Body of pancreas (tissue), 4 donors: ENCODE data around the gene SGCD. TPM values are rescaled to one million over a fixed set of nuclear protein-coding genes. Genes with fewer than 3 reads are reported as not detected.

Experiments used
- ATAC-seq: fragments of 150-250 bp; one replicate; pipeline ENCODE4 v1.9.1; 2016
- DNase-seq, 4 donors: peaks; one replicate each; pipeline ENCODE4 v3.0.0-alpha.2; 2019
- H3K27ac ChIP-seq, 4 donors: fragments of 200-600 bp; sonication (generic); 1 replicate in 3 of 4; 2 replicates in 1 of 4; pipeline versions ENCODE4 v1.5.1 to v1.6.1; 2016 to 2019; ENCODE audit warnings: mild to moderate bottlenecking in 1 of 4, mixed read lengths in 1 of 4, moderate library complexity in 1 of 4
- H3K27me3 ChIP-seq, 2 donors: fragments of 200-600 bp; sonication (generic); one replicate each; pipeline ENCODE4 v1.6.0; 2016; ENCODE audit warnings: mild to moderate bottlenecking in 1 of 2
- H3K36me3 ChIP-seq, 2 donors: fragments of 200-600 bp; sonication (generic); replicated peaks in 1 of 2; 2 replicates each; pipeline ENCODE4 v1.5.1; 2016; ENCODE audit warnings: low read depth in 2 of 2; ENCODE audit not compliant: insufficient read depth in 1 of 2
- H3K4me1 ChIP-seq: fragments of 200-600 bp; sonication (generic); one replicate; pipeline ENCODE4 v1.6.0; 2016
- H3K4me3 ChIP-seq, 2 donors: fragments of 200-600 bp; sonication (generic); 1 replicate in 1 of 2; 2 replicates in 1 of 2; pipeline ENCODE4 v1.5.1; 2016 to 2019
- H3K9me3 ChIP-seq, 3 donors: fragments of 200-600 bp; sonication (generic); 1 replicate in 2 of 3; 2 replicates in 1 of 3; pipeline ENCODE4 v1.5.1; 2016
- CTCF ChIP-seq, 7 experiments: fragments of 450-650 bp in 4 of 7; fragments of 200-600 bp in 3 of 7; sonication (generic) in 3 of 7; IDR thresholded peaks; one replicate each; pipeline ENCODE4 v1.5.1; 2016 to 2019; ENCODE audit warnings: antibody characterized with exemption in 7 of 7
- POLR2A ChIP-seq, 3 donors: fragments of 450-650 bp; IDR thresholded peaks; one replicate each; pipeline ENCODE4 v1.6.1; 2016; ENCODE audit warnings: antibody characterized with exemption in 3 of 3, mild to moderate bottlenecking in 2 of 3
- WGBS, 2 donors: methylation state at CpG; one replicate each; pipeline ENCODE4 v1.1.5; 2017; 5-methylcytosine and 5-hydroxymethylcytosine counted together
- intact Hi-C: fragments of 100-400 bp; cut with DNase I; formaldehyde crosslinking; loops from one replicate; pipeline ENCODE4 v1.15.1; 2023
- total RNA-seq, 2 donors: library from RNA; depleted of rRNA; stranded (reverse); fragments of >200 nt; gene quantifications; one replicate each; pipeline ENCODE4 v1.1.0, GENCODE V29; 2016

SGCD gene
- total RNA-seq, 2 donors from 2014 or later, result 0.66 to 2.6 TPM

- intact Hi-C loops, result no loop called here
- WGBS, 2 donors, result 40 to 49% methylated on average over 2 of the region's 2 CpGs
- DNase-seq, result no peak
- Histone ChIP-seq H3K4me3 (no peak overlapping the region), H3K4me1 (no peaks in the 10 kb centered on the region), H3K27me3 (no peaks in the 10 kb centered on the region), H3K36me3 (no peaks in the 10 kb centered on the region), H3K9me3 (no peaks in the 10 kb centered on the region), H3K27ac (no peak overlapping the region)
- TF ChIP-seq POLR2A (IDR thresholded peaks at IDR 0.05) (no peak), CTCF (IDR thresholded peaks at IDR 0.05) (no peak)
- ATAC-seq, result no peak
Measured at GRCh38 chr5:156670615-156671014, 343.7 kb downstream of the SGCD start.

- no peak for ATAC-seq
- TF ChIP-seq CTCF (IDR thresholded peaks at IDR 0.05), result no peak
- no peak for TF ChIP-seq POLR2A (IDR thresholded peaks at IDR 0.05)
- DNase-seq, result no peak
- Histone ChIP-seq H3K4me3 (no peak overlapping the region), H3K27ac (no peak overlapping the region), H3K9me3 (no peaks in the 10 kb centered on the region), H3K4me1 (no peaks in the 10 kb centered on the region), H3K27me3 (no peaks in the 10 kb centered on the region), H3K36me3 (no peaks in the 10 kb centered on the region)
- intact Hi-C loops, result no loop called here
Measured at GRCh38 chr5:156675395-156675794, 348.4 kb downstream of the SGCD start.

- no peaks in the 10 kb centered on the region for H3K4me1 ChIP-seq
- TF ChIP-seq CTCF (IDR thresholded peaks at IDR 0.05) (no peak), POLR2A (IDR thresholded peaks at IDR 0.05) (no peak)
- DNase-seq, result no peak
- no peaks in the 10 kb centered on the region for H3K36me3 ChIP-seq
- intact Hi-C loops, result no loop called here
- ATAC-seq, result no peak
- H3K4me3 ChIP-seq, result no peak overlapping the region
- 74 to 85% methylated on average over 1 of the region's 1 CpG for WGBS, 2 donors
- H3K27me3 ChIP-seq, result no peaks in the 10 kb centered on the region
- H3K27ac ChIP-seq, result no peak overlapping the region
- no peaks in the 10 kb centered on the region for H3K9me3 ChIP-seq
Measured at GRCh38 chr5:156677963-156678362, 351.0 kb downstream of the SGCD start.

GRCh38 chr5:156678484-156678883 lies 351.5 kb downstream of the SGCD start:
- intact Hi-C loops, result no loop called here
- 39 to 44% methylated on average over 3 of the region's 3 CpGs for WGBS, 2 donors
- TF ChIP-seq CTCF (IDR thresholded peaks at IDR 0.05) (no peak), POLR2A (IDR thresholded peaks at IDR 0.05) (no peak)
- H3K36me3 ChIP-seq, result no peaks in the 10 kb centered on the region
- H3K4me3 ChIP-seq, result no peak overlapping the region
- ATAC-seq (no peak), DNase-seq (no peak)
- H3K4me1 ChIP-seq, result no peaks in the 10 kb centered on the region
- no peaks in the 10 kb centered on the region for H3K9me3 ChIP-seq
- no peak overlapping the region for H3K27ac ChIP-seq
- no peaks in the 10 kb centered on the region for H3K27me3 ChIP-seq

GRCh38 chr5:156680831-156681230 lies 353.9 kb downstream of the SGCD start:
- no peaks in the 10 kb centered on the region for H3K36me3 ChIP-seq
- no peak for DNase-seq
- intact Hi-C loops, result no loop called here
- H3K4me3 ChIP-seq, result no peak overlapping the region
- H3K9me3 ChIP-seq, result no peaks in the 10 kb centered on the region
- 89 to 92% methylated on average over 10 of the region's 10 CpGs for WGBS, 2 donors
- no peaks in the 10 kb centered on the region for H3K27me3 ChIP-seq
- no peaks in the 10 kb centered on the region for H3K4me1 ChIP-seq
- TF ChIP-seq CTCF (IDR thresholded peaks at IDR 0.05), result no peak
- no peak for TF ChIP-seq POLR2A (IDR thresholded peaks at IDR 0.05)
- H3K27ac ChIP-seq, result no peak overlapping the region
- ATAC-seq, result no peak
